Measurements from ENCODE around the gene HMGXB4. TPM values are rescaled to one million over a fixed set of nuclear protein-coding genes. Genes with fewer than 3 reads are reported as not detected.
A peak's percentile ranks its signal among the peaks of the same experiment; 100 is the strongest.

Gene HMGXB4
- total RNA-seq, 1 donor from 2014 or later = 25.7 TPM

DNA sequence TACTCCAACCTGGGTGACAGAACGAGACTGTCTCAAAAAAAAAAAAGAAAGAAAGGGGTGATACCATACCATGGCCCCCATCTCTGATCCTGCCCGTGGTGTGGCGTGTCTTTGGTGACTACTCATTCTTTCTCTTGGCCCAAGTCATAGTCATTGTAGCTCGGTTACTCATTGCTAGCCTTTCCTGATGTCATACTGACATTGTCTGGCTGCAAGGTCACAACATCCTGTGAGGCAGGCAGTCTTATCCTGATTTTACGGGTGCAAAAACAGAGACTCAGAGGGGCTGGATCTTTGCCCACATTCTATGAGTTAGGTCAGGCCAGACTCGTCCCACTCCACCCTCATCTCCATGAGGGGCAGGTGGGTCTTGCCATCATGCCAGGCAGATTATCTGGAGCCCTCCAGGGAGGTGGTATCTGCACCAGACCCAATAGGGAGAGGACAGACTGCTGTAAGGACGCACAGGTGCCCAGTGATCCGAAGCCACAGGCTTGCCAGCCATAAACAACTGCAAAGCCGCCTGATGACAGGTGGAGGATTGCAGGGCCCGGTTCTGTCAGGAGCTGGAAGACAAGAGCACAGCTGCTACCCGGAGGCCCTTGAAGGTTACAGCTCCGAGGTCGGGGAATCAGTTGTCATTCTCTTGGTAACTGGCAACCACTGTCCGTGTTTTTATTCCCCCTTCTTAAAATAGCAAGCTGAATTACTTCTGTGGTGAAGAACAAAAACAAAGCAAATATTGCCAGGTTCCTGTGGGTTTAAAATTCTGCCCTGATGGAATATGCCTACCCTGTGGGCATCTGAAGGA lies 56.2 kb downstream of the HMGXB4 start:
- DNase-seq (ENCODE audit: extremely low spot score, unreplicated experiment) = no peak
- Mint-ChIP-seq H3K27ac (ENCODE audit: unreplicated experiment) (peak overlapping the region; percentile 62), H3K27me3 (ENCODE audit: unreplicated experiment) (no peaks in the 10 kb centered on the region), H3K9me3 (ENCODE audit: unreplicated experiment) (no peaks in the 10 kb centered on the region), H3K4me3 (ENCODE audit: unreplicated experiment) (no peak overlapping the region), H3K36me3 (ENCODE audit: unreplicated experiment) (peaks cover 20% of the 10 kb centered on the region), H3K4me1 (ENCODE audit: unreplicated experiment) (peaks cover 33% of the 10 kb centered on the region)
- TF ChIP-seq, protein P1, sequence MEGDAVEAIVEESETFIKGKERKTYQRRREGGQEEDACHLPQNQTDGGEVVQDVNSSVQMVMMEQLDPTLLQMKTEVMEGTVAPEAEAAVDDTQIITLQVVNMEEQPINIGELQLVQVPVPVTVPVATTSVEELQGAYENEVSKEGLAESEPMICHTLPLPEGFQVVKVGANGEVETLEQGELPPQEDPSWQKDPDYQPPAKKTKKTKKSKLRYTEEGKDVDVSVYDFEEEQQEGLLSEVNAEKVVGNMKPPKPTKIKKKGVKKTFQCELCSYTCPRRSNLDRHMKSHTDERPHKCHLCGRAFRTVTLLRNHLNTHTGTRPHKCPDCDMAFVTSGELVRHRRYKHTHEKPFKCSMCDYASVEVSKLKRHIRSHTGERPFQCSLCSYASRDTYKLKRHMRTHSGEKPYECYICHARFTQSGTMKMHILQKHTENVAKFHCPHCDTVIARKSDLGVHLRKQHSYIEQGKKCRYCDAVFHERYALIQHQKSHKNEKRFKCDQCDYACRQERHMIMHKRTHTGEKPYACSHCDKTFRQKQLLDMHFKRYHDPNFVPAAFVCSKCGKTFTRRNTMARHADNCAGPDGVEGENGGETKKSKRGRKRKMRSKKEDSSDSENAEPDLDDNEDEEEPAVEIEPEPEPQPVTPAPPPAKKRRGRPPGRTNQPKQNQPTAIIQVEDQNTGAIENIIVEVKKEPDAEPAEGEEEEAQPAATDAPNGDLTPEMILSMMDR (IDR thresholded peaks at IDR 0.05) = no peak

DNA sequence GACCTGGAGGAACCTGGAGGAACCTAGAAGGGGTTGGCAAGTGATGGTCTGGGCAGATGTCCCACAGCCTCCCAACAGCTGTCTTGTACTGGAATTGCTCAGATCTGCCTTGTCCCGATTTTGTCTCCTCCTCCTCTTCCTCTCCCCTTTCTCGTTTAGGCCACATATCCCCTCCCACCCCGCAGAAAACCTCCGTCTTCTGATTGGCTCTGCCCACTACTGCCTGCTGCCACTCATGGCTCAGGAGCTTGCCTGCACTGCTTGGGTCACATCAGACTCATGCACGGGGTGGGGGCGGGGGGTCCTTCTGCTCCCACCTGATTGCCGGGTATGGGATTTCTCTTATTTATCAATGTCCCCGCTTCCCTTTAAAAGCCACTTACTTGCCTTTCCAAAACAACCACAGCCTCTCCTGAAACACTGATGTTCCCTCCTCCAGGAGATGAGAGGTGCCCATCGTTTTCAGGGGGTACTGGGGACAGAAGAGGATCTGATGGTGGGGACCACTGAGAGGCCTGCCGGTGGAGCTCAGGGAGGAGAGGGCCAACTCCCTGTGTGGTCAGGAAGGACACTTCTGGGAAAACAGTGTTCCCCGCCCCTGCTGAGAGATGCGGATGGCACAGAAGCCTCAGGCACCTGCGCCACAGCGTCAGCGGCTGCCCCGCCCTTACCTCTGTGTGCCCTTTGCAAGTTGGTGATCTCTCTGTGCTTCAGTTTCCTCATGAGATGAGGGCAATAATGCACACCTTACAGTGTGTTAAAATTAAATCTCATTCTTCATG lies 57.1 kb downstream of the HMGXB4 start:
- Mint-ChIP-seq H3K27ac (ENCODE audit: unreplicated experiment) (peak overlapping the region; percentile 62), H3K9me3 (ENCODE audit: unreplicated experiment) (no peaks in the 10 kb centered on the region), H3K4me3 (ENCODE audit: unreplicated experiment) (no peak overlapping the region), H3K4me1 (ENCODE audit: unreplicated experiment) (peaks cover 32% of the 10 kb centered on the region), H3K36me3 (ENCODE audit: unreplicated experiment) (peaks cover 20% of the 10 kb centered on the region), H3K27me3 (ENCODE audit: unreplicated experiment) (no peaks in the 10 kb centered on the region)
- DNase-seq (ENCODE audit: extremely low spot score, unreplicated experiment) = no peak
- TF ChIP-seq, protein P1 (IDR thresholded peaks at IDR 0.05) = no peak

DNA sequence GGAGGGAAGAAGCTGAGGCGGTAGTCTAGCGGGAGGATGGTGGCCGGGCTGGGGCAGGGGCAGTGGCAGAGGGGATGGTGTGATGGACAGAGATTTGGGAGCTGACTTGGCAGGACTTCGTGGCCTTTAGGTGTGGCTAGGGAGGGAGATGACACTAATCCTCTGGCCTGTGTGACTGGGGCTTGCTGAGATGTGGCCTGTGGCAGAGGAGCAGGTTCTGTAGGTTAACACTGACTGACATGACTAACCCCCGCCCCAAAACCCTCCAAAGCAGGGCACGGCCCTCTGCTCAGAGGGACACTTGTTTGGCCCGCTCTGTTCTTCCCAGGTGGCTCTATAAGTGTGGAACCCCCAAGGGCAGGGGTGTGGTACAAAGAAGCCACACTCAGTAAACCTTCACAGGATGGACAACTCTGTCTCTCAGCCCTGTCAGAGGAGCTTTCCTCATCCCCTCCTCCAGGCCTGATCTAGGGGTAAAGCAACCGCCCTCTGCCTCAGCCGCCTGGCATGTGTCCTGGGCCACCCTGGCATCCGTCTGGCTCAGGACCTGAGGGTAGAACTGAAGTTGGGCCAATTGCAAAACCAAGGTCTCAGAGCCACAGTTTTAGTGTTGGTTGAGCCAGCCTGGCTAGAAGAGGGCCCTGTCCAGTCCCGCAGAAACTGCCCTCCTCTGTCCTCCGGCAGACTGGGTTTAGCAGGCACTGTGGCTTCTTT lies 58.0 kb downstream of the HMGXB4 start:
- Mint-ChIP-seq H3K27ac (ENCODE audit: unreplicated experiment) (no peak overlapping the region), H3K27me3 (ENCODE audit: unreplicated experiment) (no peaks in the 10 kb centered on the region), H3K4me1 (ENCODE audit: unreplicated experiment) (peaks cover 32% of the 10 kb centered on the region), H3K4me3 (ENCODE audit: unreplicated experiment) (no peak overlapping the region), H3K9me3 (ENCODE audit: unreplicated experiment) (no peaks in the 10 kb centered on the region), H3K36me3 (ENCODE audit: unreplicated experiment) (peaks cover 14% of the 10 kb centered on the region)
- TF ChIP-seq, protein P1 (IDR thresholded peaks at IDR 0.05) = no peak
- no peak for DNase-seq (ENCODE audit: extremely low spot score, unreplicated experiment)

DNA sequence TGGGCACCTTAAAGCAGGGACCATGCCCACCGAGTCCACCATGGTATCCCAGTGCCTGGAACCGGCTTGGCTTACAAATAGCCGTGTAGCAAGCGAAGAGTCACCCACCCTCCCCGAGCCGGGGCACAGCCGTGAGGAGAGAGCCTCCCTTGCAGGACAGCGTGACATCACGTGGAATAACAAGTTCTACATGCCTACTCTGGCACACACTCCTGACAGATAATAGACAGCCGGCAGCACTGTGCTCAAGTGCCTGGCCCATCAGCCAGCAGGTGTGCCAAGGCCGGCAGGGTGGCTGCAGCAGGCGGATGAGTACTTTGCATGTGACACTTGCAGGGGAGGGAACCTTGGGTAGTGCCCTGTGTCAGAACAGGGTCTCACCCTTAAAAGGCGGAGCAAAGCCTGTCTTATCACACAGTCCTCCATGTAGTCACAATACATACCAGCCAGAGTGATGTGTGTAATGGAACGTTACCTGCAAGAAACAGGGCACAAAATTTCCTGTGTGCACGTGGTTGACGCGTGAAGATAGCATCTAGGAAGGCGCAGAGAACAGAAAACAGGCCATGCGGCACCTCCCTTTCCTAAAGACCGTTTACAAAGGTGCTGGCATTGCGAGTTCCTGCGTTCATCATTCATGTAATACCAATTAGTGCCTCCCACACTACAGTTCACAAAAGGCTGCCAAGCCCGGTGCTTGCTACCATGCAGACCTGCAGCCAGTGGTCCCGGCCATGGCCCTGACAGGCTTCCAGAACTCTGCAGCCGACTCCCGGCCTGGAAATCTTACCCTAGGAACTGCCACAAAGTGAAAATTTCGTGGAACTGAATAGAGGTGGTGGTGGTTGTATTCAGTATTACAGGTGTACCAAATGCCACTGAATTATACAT lies 58.8 kb downstream of the HMGXB4 start:
- no peak for DNase-seq (ENCODE audit: extremely low spot score, unreplicated experiment)
- Mint-ChIP-seq H3K9me3 (ENCODE audit: unreplicated experiment) (no peaks in the 10 kb centered on the region), H3K4me3 (ENCODE audit: unreplicated experiment) (no peak overlapping the region), H3K27ac (ENCODE audit: unreplicated experiment) (no peak overlapping the region), H3K27me3 (ENCODE audit: unreplicated experiment) (no peaks in the 10 kb centered on the region), H3K36me3 (ENCODE audit: unreplicated experiment) (peaks cover 16% of the 10 kb centered on the region), H3K4me1 (ENCODE audit: unreplicated experiment) (peaks cover 28% of the 10 kb centered on the region)
- TF ChIP-seq, protein P1 (IDR thresholded peaks at IDR 0.05) = no peak
